Sigmoid colon (tissue), 7 donors: ENCODE results near the gene SFTPA1. TPM values are rescaled to one million over a fixed set of nuclear protein-coding genes. Genes with fewer than 3 reads are reported as not detected.
A peak's percentile ranks its signal among the peaks of the same experiment; 100 is the strongest.
"Not testable (repeated sequence)": the region's sequence is repeated elsewhere in the genome, so short reads cannot be mapped to it uniquely, and the experiment has no call there.

Experiments
- DNase-seq: peaks from one replicate; pipeline ENCODE4 v3.0.0-alpha.2; 2019
- H3K27ac ChIP-seq, 4 donors: fragments of 200-600 bp; sonication (generic); one replicate each; pipeline ENCODE4 v1.5.1; 2016 to 2019; ENCODE audit warnings: mild to moderate bottlenecking in 1 of 4
- H3K27me3 ChIP-seq, 3 donors: fragments of 200-600 bp; sonication (generic); one replicate each; pipeline ENCODE4 v1.5.1; 2019; ENCODE audit warnings: mild to moderate bottlenecking in 1 of 3
- H3K36me3 ChIP-seq, 4 donors: fragments of 200-600 bp; sonication (generic); one replicate each; pipeline ENCODE4 v1.5.1; 2016 to 2019
- H3K4me1 ChIP-seq, 4 donors: fragments of 200-600 bp; sonication (generic); one replicate each; pipeline ENCODE4 v1.5.1; 2017 to 2019
- H3K4me3 ChIP-seq, 4 donors: fragments of 200-600 bp; sonication (generic); one replicate each; pipeline ENCODE4 v1.5.1; 2017 to 2019; ENCODE audit warnings: mild to moderate bottlenecking in 2 of 4, moderate library complexity in 1 of 4
- H3K9me3 ChIP-seq, 4 donors: fragments of 200-600 bp in 3 of 4; sonication (generic) in 3 of 4; one replicate each; pipeline versions ENCODE4 v1.5.1 to v1.6.1; 2013 to 2019
- EP300 ChIP-seq, 4 donors: sonication (generic); formaldehyde crosslinking; IDR thresholded peaks; one replicate each; pipeline ENCODE4 v1.6.1; 2017; ENCODE audit warnings: antibody characterized with exemption in 4 of 4
- POLR2A ChIP-seq, 2 donors: fragments of 450-650 bp; IDR thresholded peaks; one replicate each; pipeline ENCODE4 v1.6.1; 2016; ENCODE audit warnings: antibody characterized with exemption in 2 of 2, mild to moderate bottlenecking in 2 of 2, moderate library complexity in 2 of 2
- POLR2AphosphoS5 ChIP-seq, 4 donors: sonication (generic); formaldehyde crosslinking; IDR thresholded peaks; one replicate each; pipeline ENCODE4 v1.6.1; 2017; ENCODE audit warnings: antibody characterized with exemption in 4 of 4
- WGBS, 2 donors: extraction: QIAGEN DNeasy Blood & Tissue Kit; methylation state at CpG; one replicate each; pipeline ENCODE4 v1.1.7; 2013; 5-methylcytosine and 5-hydroxymethylcytosine counted together
- intact Hi-C: fragments of 100-400 bp; cut with DNase I; formaldehyde crosslinking; loops from one replicate; pipeline ENCODE4 v1.15.1; 2023
- polyA plus RNA-seq, 3 donors: library from polyadenylated mRNA; stranded (reverse); fragments of 200-250 nt; gene quantifications; one replicate each; pipeline ENCODE4 v1.2.3, GENCODE V29; 2013
- total RNA-seq, 4 donors: library from RNA; depleted of rRNA; stranded (reverse); fragments of >200 nt; gene quantifications; one replicate each; pipeline ENCODE4 v1.1.0, GENCODE V29; 2016
- TF ChIP-seq, protein P1 (sequence below), 4 experiments: fragments of 450-650 bp in 3 of 4; fragments of 200-600 bp in 1 of 4; IDR thresholded peaks; one replicate each; pipeline ENCODE4 v1.5.1; 2016 to 2019; ENCODE audit warnings: antibody characterized with exemption in 4 of 4, mild to moderate bottlenecking in 3 of 4, moderate library complexity in 2 of 4
- donor health status: healthy with polysubstance abuse.
- donor health status: Bipolar disorder and iron deficiency.
- donor health status: healthy.

The SFTPA1 gene
- total and polyA plus RNA-seq, 7 donors: 0.39 to 2.4 TPM; not detected in 5

- H3K9me3 ChIP-seq: no peaks in the 10 kb centered on the region
- DNase-seq: no peak
- intact Hi-C loops: loop anchor here (10.0 kb wide), 1 partner anchor 231 kb away; no protein-coding TSS in a partner anchor
Observed at GRCh38 chr10:79605308-79605707, 5.4 kb upstream of the SFTPA1 start.

DNA sequence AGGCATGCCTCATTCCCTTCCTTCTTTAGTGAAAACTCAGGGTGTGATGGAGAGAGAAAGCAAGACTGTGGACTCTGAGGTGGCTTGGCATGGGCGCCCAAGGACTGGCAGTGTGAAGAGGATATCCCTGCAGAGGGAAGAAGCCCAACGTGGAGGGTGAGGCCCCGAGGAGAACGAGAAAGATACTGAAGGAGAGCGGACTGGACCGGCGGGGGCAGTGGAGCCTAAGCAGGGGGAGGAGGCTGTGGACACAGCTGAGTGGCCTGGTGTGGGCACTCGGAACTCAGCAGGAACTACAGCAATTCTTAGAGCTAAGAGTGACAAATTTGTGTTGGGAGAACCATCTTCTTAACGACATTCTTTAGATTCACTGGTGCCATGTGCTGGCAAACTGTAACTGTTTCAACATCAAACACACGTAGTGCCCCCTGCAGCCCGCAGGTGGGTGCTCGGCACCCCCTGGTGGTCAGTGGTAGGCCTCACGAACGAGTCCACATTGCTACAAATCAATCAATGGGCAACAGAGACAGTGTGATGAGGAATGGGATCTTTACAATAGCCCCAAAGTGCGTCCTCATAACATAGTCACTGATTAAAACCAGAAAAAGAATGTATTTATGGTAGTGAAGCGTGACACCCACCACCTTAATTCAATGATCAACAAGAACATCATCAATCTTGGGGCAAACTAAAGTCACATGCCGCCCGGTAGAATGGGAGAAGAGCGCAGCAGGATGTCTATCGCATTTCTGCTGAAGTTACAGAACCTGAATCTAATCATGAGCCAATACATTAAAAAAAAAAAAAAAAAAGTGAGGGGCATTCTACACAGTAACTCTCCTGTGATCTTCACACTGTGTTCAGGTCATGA is 2.0 kb upstream of the SFTPA1 start:
- 58 to 67% methylated on average over 20 of the region's 20 CpGs for WGBS, 2 donors
- peak; percentile 46 for DNase-seq

More at GRCh38 chr10:79605308-79605707, 5.4 kb upstream of the SFTPA1 start:
- H3K36me3 ChIP-seq: no peaks in the 10 kb centered on the region
- TF ChIP-seq POLR2A (IDR thresholded peaks at IDR 0.05): no peak
- TF ChIP-seq EP300 (IDR thresholded peaks at IDR 0.05): no peak
- TF ChIP-seq, protein P1, sequence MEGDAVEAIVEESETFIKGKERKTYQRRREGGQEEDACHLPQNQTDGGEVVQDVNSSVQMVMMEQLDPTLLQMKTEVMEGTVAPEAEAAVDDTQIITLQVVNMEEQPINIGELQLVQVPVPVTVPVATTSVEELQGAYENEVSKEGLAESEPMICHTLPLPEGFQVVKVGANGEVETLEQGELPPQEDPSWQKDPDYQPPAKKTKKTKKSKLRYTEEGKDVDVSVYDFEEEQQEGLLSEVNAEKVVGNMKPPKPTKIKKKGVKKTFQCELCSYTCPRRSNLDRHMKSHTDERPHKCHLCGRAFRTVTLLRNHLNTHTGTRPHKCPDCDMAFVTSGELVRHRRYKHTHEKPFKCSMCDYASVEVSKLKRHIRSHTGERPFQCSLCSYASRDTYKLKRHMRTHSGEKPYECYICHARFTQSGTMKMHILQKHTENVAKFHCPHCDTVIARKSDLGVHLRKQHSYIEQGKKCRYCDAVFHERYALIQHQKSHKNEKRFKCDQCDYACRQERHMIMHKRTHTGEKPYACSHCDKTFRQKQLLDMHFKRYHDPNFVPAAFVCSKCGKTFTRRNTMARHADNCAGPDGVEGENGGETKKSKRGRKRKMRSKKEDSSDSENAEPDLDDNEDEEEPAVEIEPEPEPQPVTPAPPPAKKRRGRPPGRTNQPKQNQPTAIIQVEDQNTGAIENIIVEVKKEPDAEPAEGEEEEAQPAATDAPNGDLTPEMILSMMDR (IDR thresholded peaks at IDR 0.05): no peak
- TF ChIP-seq POLR2AphosphoS5 (IDR thresholded peaks at IDR 0.05): no peak
- H3K27ac ChIP-seq: no peak overlapping the region
- H3K4me1 ChIP-seq: no peaks in the 10 kb centered on the region
- no peaks in the 10 kb centered on the region for H3K27me3 ChIP-seq
- H3K4me3 ChIP-seq: no peak overlapping the region

GRCh38 chr10:79611193-79611976 is 646 bp downstream of the SFTPA1 start:
- intact Hi-C loops, H3K36me3 ChIP-seq, H3K4me1 ChIP-seq, H3K9me3 ChIP-seq, H3K27ac ChIP-seq, H3K27me3 ChIP-seq, H3K4me3 ChIP-seq, DNase-seq: not testable (repeated sequence)
- 88 to 92% methylated on average over 17 to 18 of the region's 18 CpGs for WGBS, 2 donors

More for the DNA sequence above, 2.0 kb upstream of the SFTPA1 start:
- Histone ChIP-seq H3K9me3 (no peaks in the 10 kb centered on the region), H3K4me3 (no peak overlapping the region), H3K27ac (no peak overlapping the region), H3K36me3 (no peaks in the 10 kb centered on the region), H3K4me1 (no peaks in the 10 kb centered on the region), H3K27me3 (no peaks in the 10 kb centered on the region)
- intact Hi-C loops: loop anchor here (10.0 kb wide), 1 partner anchor 234 kb away; no protein-coding TSS in a partner anchor
- no peak for TF ChIP-seq EP300 (IDR thresholded peaks at IDR 0.05)
- TF ChIP-seq, protein P1 (IDR thresholded peaks at IDR 0.05): peak in 2 of 4 experiments; percentile 40 to 41

DNA sequence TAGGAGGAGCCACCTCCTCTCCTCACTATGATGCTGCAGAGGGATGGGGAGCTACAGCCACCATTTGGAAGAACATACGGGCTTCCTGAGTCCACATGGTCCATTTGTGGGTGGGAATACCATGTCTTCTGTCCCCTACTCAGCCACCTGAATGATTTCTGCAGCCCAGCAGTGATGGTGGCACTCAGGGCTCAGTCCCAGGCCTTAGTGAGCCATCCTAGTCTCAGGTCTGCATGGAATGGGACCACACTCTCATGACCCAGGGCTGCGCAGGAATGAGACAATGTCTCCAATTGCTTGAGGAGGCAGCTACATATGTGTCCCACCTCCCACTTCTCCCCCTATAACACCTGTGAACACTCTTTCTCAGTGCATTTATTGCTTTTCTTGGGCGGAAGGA is 4.8 kb downstream of the SFTPA1 start:
- Histone ChIP-seq H3K4me1 (no peaks in the 10 kb centered on the region), H3K36me3 (no peaks in the 10 kb centered on the region), H3K27me3 (no peaks in the 10 kb centered on the region), H3K4me3 (no peak overlapping the region), H3K9me3 (no peaks in the 10 kb centered on the region), H3K27ac (no peak overlapping the region)
- TF ChIP-seq POLR2A (IDR thresholded peaks at IDR 0.05): no peak
- no peak for TF ChIP-seq POLR2AphosphoS5 (IDR thresholded peaks at IDR 0.05)
- TF ChIP-seq EP300 (IDR thresholded peaks at IDR 0.05): no peak
- TF ChIP-seq, protein P1 (IDR thresholded peaks at IDR 0.05): no peak
- intact Hi-C loops: no loop called here
- DNase-seq: no peak
- WGBS, 2 donors: 80 to 82% methylated on average over 3 of the region's 3 CpGs

DNA sequence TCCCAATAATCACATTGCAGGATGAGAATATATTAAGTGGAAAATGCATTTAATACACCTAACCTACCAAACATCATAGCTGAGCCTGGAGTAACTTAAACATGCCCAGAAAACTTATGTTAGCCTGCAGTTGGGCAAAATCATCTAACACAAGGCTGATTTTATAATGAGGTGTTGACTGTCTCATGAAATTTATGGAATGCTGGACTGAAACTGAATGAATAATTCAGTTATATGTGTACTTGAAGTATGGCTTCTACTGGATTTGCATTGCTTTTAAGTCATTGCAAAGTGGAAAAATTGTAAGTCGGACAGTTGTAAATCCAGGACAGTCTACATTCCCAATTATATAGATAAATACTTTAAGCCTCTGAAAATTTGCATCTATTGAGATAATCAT is 5.4 kb downstream of the SFTPA1 start:
- no peak overlapping the region for H3K27ac ChIP-seq
- no peaks in the 10 kb centered on the region for H3K27me3 ChIP-seq
- intact Hi-C loops: no loop called here
- TF ChIP-seq EP300 (IDR thresholded peaks at IDR 0.05) (no peak), POLR2AphosphoS5 (IDR thresholded peaks at IDR 0.05) (no peak), POLR2A (IDR thresholded peaks at IDR 0.05) (no peak)
- TF ChIP-seq, protein P1 (IDR thresholded peaks at IDR 0.05): no peak
- H3K9me3 ChIP-seq: no peaks in the 10 kb centered on the region
- H3K4me3 ChIP-seq: no peak overlapping the region
- no peaks in the 10 kb centered on the region for H3K4me1 ChIP-seq
- WGBS, 2 donors: 91 to 93% methylated on average over 1 of the region's 1 CpG
- no peak for DNase-seq
- no peaks in the 10 kb centered on the region for H3K36me3 ChIP-seq

DNA sequence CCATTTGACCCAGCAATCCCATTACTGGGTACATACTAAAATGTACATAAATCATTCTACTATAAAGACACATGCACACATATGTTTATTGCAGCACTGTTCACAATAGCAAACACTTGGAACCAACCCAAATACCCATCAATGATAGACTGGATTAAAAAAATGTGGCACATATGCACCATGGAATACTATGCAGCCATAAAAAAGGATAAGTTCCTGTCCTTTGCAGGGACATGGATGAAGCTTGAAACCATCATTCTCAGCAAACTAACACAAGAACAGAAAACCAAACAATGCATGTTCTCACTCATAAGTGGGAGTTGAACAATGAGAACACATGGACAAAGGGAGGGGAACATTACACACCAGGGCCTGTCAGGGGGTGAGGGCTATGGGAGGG is 12.9 kb downstream of the SFTPA1 start:
- H3K27me3 ChIP-seq, H3K9me3 ChIP-seq, H3K36me3 ChIP-seq, DNase-seq, intact Hi-C loops, H3K27ac ChIP-seq, H3K4me1 ChIP-seq, H3K4me3 ChIP-seq: not testable (repeated sequence)
